Lower lobe of right lung (tissue), 2 donors: ENCODE results near the gene PTPRN2. TPM values are rescaled to one million over a fixed set of nuclear protein-coding genes. Genes with fewer than 3 reads are reported as not detected.

ENCODE experiments used
- ATAC-seq, 2 donors: fragments of 200-7000 bp; cut with Tn5 transposase; one replicate each; pipeline ENCODE4 v1.9.1; 2020 to 2022; ENCODE audit warnings: mild to moderate bottlenecking in 2 of 2, moderate library complexity in 2 of 2
- DNase-seq: peaks from one replicate; pipeline ENCODE4 v3.0.0-alpha.2; 2020
- H3K27ac ChIP-seq: fragments of 200-600 bp; one replicate; pipeline ENCODE4 v1.8.0; 2022
- H3K27me3 ChIP-seq: fragments of 200-600 bp; one replicate; pipeline ENCODE4 v1.8.0; 2022; ENCODE audit warnings: low read depth
- H3K36me3 ChIP-seq: fragments of 200-600 bp; one replicate; pipeline ENCODE4 v1.8.0; 2022; ENCODE audit warnings: mild to moderate bottlenecking
- H3K4me1 ChIP-seq: fragments of 200-600 bp; one replicate; pipeline ENCODE4 v1.8.0; 2022
- H3K4me3 ChIP-seq: fragments of 200-600 bp; one replicate; pipeline ENCODE4 v1.8.0; 2022; ENCODE audit warnings: mild to moderate bottlenecking
- H3K9me3 ChIP-seq: fragments of 200-600 bp; one replicate; pipeline ENCODE4 v1.8.0; 2022
- CTCF ChIP-seq: fragments of 200-600 bp; IDR thresholded peaks from one replicate; pipeline ENCODE4 v1.8.0; 2022; ENCODE audit warnings: antibody characterized with exemption, mild to moderate bottlenecking
- intact Hi-C: fragments of 100-400 bp; cut with DNase I; formaldehyde crosslinking; loops from one replicate; pipeline ENCODE4 v1.11.0; 2022
- total RNA-seq: library from RNA; stranded (reverse); fragmentation: NEBNext Ultra II Directional; extraction: Animal tissue kit (Norgen Biotek cat#: 25700); gene quantifications from one replicate; pipeline ENCODE4 v1.2.1, GENCODE V29; 2021
- donor health status: DM: no; HTN: yes; CAD: no; lungs with severe emphysema.

The PTPRN2 gene
- total RNA-seq, 1 donor from 2014 or later: 6.8 TPM

DNA sequence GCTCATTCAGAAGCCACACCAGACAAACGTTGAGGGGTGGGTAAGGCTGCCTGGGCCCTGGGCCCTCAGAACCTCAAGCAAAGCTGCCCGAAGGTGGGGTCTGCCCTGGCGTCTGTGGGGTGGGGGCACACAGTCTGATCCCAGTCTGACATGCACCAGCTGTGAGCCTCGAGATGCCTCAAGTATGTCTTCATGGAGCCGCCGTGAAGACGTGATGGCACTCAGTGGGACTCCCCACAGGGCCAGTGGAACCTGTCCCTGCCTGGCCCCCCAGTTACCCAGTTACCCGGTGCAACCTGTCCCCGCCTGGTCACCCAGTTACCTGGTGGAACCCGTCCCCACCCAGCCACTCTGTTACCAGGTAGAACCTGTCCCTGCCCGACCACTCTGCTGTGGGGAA, 351.2 kb downstream of the PTPRN2 start:
- DNase-seq: no peak
- H3K36me3 ChIP-seq: no peaks in the 10 kb centered on the region
- H3K9me3 ChIP-seq: no peaks in the 10 kb centered on the region
- peak in 1 of 2 donors; percentile 32 for ATAC-seq
- no peak overlapping the region for H3K27ac ChIP-seq
- intact Hi-C loops: no loop called here
- no peaks in the 10 kb centered on the region for H3K4me1 ChIP-seq
- H3K27me3 ChIP-seq: no peaks in the 10 kb centered on the region
- no peak overlapping the region for H3K4me3 ChIP-seq
- no peak for TF ChIP-seq CTCF

DNA sequence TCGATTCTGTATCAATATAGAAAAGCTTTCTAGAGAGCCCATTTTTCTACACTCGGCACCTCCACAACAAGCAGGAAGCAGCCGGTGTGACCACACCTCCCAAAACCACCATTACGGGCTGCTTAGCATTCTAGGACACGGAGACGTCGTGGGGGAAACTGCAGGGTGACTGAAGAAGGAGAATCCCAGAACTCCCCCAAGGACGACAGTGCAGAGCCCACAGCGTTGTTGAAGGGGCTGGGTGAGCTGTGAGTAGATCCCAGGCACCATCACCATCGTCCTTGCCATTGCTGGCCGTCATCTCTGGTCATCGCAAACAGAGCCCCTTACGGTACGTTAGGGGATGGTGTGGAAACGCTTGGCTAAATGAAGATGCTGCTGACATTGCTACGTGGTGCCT, 351.8 kb downstream of the PTPRN2 start:
- DNase-seq (no peak), ATAC-seq (no peak)
- Histone ChIP-seq H3K4me3 (no peak overlapping the region), H3K9me3 (no peaks in the 10 kb centered on the region), H3K27ac (no peak overlapping the region), H3K36me3 (no peaks in the 10 kb centered on the region), H3K27me3 (no peaks in the 10 kb centered on the region), H3K4me1 (no peaks in the 10 kb centered on the region)
- no peak for TF ChIP-seq CTCF
- intact Hi-C loops: no loop called here

GRCh38 chr7:158229945-158230344, 357.7 kb downstream of the PTPRN2 start:
- intact Hi-C loops: no loop called here
- no peaks in the 10 kb centered on the region for H3K36me3 ChIP-seq

GRCh38 chr7:158228986-158229385, 358.6 kb downstream of the PTPRN2 start:
- no peak for DNase-seq
- H3K4me1 ChIP-seq: no peaks in the 10 kb centered on the region
- peaks cover 4% of the 10 kb centered on the region for H3K9me3 ChIP-seq
- H3K27ac ChIP-seq: no peak overlapping the region
- H3K36me3 ChIP-seq: no peaks in the 10 kb centered on the region
- ATAC-seq: no peak
- H3K4me3 ChIP-seq: no peak overlapping the region
- intact Hi-C loops: no loop called here
- no peak for TF ChIP-seq CTCF
- H3K27me3 ChIP-seq: no peaks in the 10 kb centered on the region

More at GRCh38 chr7:158229945-158230344, 357.7 kb downstream of the PTPRN2 start:
- no peak for TF ChIP-seq CTCF
- DNase-seq (no peak), ATAC-seq (no peak)
- Histone ChIP-seq H3K9me3 (peaks cover 4% of the 10 kb centered on the region), H3K4me1 (no peaks in the 10 kb centered on the region), H3K27me3 (no peaks in the 10 kb centered on the region), H3K4me3 (no peak overlapping the region), H3K27ac (no peak overlapping the region)

DNA sequence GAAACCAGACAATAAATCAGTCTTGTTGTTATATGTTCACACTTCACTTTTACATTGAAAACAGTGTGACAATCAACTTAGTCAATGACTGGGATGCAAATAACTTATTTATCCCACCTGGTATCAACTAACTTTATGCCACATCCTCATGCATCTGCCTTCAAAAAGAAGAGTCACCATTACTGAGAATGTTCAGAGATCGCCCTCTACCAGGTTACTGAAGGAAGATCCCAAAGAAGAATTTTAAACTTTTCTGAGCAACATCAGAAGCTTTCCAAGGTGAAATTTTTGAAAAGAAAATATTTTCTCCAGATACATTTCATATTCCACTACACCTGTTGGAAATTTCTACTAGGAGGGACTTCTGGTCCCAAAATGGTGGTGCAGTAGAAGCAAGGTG, 359.5 kb downstream of the PTPRN2 start:
- Histone ChIP-seq H3K36me3 (no peaks in the 10 kb centered on the region), H3K9me3 (peaks cover 4% of the 10 kb centered on the region), H3K4me1 (no peaks in the 10 kb centered on the region), H3K27me3 (no peaks in the 10 kb centered on the region), H3K4me3 (no peak overlapping the region), H3K27ac (no peak overlapping the region)
- DNase-seq: no peak
- no peak for TF ChIP-seq CTCF
- intact Hi-C loops: no loop called here
- no peak for ATAC-seq
